ENCODE measurements around the gene HJV. TPM values are rescaled to one million over a fixed set of nuclear protein-coding genes. Genes with fewer than 3 reads are reported as not detected.
"Not testable (repeated sequence)": the region's sequence is repeated elsewhere in the genome, so short reads cannot be mapped to it uniquely, and the experiment has no call there.

The HJV gene
- total RNA-seq (2014; rRNA removed; shearing (Covaris generic)): 0.12 TPM in 1 of 2 replicates, not detected in the other

- DNase-seq (ENCODE audit: low read depth): no peak
These were observed at the start of gene HJV for GRCh38 chr1:146021622-146022402. TSS of gene HJV (minus strand) at chr1:146021735. CDS start at chr1:146020231, 1,504 bp downstream.

- DNase-seq (ENCODE audit: low read depth): not testable (repeated sequence)
These were observed 37.6 kb upstream of the HJV start for GRCh38 chr1:146059148-146059547.

GRCh38 chr1:146051852-146052676, 30.5 kb upstream of the HJV start:
- DNase-seq (ENCODE audit: low read depth): peak; percentile 96

GRCh38 chr1:146051452-146051851, 29.9 kb upstream of the HJV start:
- DNase-seq (ENCODE audit: low read depth): no peak

- not testable (repeated sequence) for DNase-seq (ENCODE audit: low read depth)
These were observed 29.1 kb upstream of the HJV start for GRCh38 chr1:146050652-146050963.

GRCh38 chr1:146049866-146050651, 28.5 kb upstream of the HJV start:
- DNase-seq (ENCODE audit: low read depth): not testable (repeated sequence)

GRCh38 chr1:146049436-146049835, 27.9 kb upstream of the HJV start:
- no peak for DNase-seq (ENCODE audit: low read depth)

- not testable (repeated sequence) for DNase-seq (ENCODE audit: low read depth)
These were observed 27.1 kb upstream of the HJV start for GRCh38 chr1:146048514-146049115.

- DNase-seq (ENCODE audit: low read depth): no peak
These were observed 25.1 kb upstream of the HJV start for GRCh38 chr1:146046664-146047063.

- DNase-seq (ENCODE audit: low read depth): peak; percentile 52
These were observed 18.3 kb upstream of the HJV start for GRCh38 chr1:146039844-146040194.

- peak; percentile 87 for DNase-seq (ENCODE audit: low read depth)
These were observed 15.6 kb upstream of the HJV start for GRCh38 chr1:146036965-146037646.

GRCh38 chr1:146036241-146036964, 14.9 kb upstream of the HJV start:
- no peak for DNase-seq (ENCODE audit: low read depth)

- peak; percentile 75 for DNase-seq (ENCODE audit: low read depth)
These were observed 13.5 kb upstream of the HJV start for GRCh38 chr1:146035048-146035423.

GRCh38 chr1:146032631-146033219, 11.2 kb upstream of the HJV start:
- peak; percentile 66 for DNase-seq (ENCODE audit: low read depth)

GRCh38 chr1:146031476-146031875, 9.9 kb upstream of the HJV start:
- DNase-seq (ENCODE audit: low read depth): no peak

- no peak for DNase-seq (ENCODE audit: low read depth)
These were observed 7.6 kb upstream of the HJV start for GRCh38 chr1:146029117-146029516.

GRCh38 chr1:146026650-146027049, 5.1 kb upstream of the HJV start:
- not testable (repeated sequence) for DNase-seq (ENCODE audit: low read depth)

GRCh38 chr1:146025787-146026495, 4.4 kb upstream of the HJV start:
- not testable (repeated sequence) for DNase-seq (ENCODE audit: low read depth)

- DNase-seq (ENCODE audit: low read depth): no peak
These were observed 1.0 kb upstream of the HJV start for GRCh38 chr1:146022403-146023127.
